ENCODE measurements around the gene ZNF19. TPM values are rescaled to one million over a fixed set of nuclear protein-coding genes. Genes with fewer than 3 reads are reported as not detected.

ZNF19 gene
- total and polyA plus RNA-seq, 9 of the 15 experiments (the other 6 are each of a cell fraction or from before 2014, with no cell fraction given), result 1.2 to 2.8 (median 1.8) TPM

GRCh38 chr16:71430744-71431143, 58.4 kb downstream of the ZNF19 start (continued):
- TF ChIP-seq CGGBP1 (CRISPR knock-in tag; IDR thresholded peaks at IDR 0.05) (no peak), MCM7 (IDR thresholded peaks at IDR 0.05) (0 out of 4 replicates have a peak, but pooled peaks of 1 of the 2 experiments have one; percentile 13), ZEB2 (IDR thresholded peaks at IDR 0.05) (peak; percentile 75; the same call in 1 of the 2 replicates), PPARD (CRISPR knock-in tag; IDR thresholded peaks at IDR 0.05) (no peak), NKRF (IDR thresholded peaks at IDR 0.05; ENCODE audit: borderline replicate concordance) (no peak), SMAD4 (CRISPR knock-in tag; conservative IDR thresholded peaks at IDR 0.05) (peak; percentile 95), ZNF586 (CRISPR knock-in tag; conservative IDR thresholded peaks at IDR 0.05) (no peak), XRCC4 (IDR thresholded peaks at IDR 0.05; ENCODE audit: extremely low read depth, insufficient read depth, insufficient read length) (no peak), HDGF (IDR thresholded peaks at IDR 0.05) (no peak), MEIS2 (IDR thresholded peaks at IDR 0.05; ENCODE audit: partially characterized antibody) (peak; percentile 69), SNAPC5 (CRISPR knock-in tag; IDR thresholded peaks at IDR 0.05) (no peak), U2AF2 (optimal IDR thresholded peaks at IDR 0.05; ENCODE audit: low read depth, low read length) (no peak), MTA2 (IDR thresholded peaks at IDR 0.05; ENCODE audit: low read depth) (peak; percentile 98), ZNF175 (CRISPR knock-in tag; IDR thresholded peaks at IDR 0.05; ENCODE audit: low read depth) (peak; percentile 86), ZFP36 (IDR thresholded peaks at IDR 0.05; ENCODE audit: low read depth, low read length, partially characterized antibody) (no peak), ZNF609 (CRISPR knock-in tag; IDR thresholded peaks at IDR 0.05; ENCODE audit: borderline replicate concordance) (no peak), ZNF197 (CRISPR knock-in tag; IDR thresholded peaks at IDR 0.05; ENCODE audit: low read depth) (peak; percentile 79; the same call in 1 of the 2 replicates), MLLT1 (IDR thresholded peaks at IDR 0.05) (peak in 1 of 2 experiments; percentile 38; a peak in 1 of 4 replicates), DACH1 (IDR thresholded peaks at IDR 0.05; ENCODE audit: partially characterized antibody) (no peak), MITF (IDR thresholded peaks at IDR 0.05) (no peak)
